Esophagus squamous epithelium (tissue), 5 donors: ENCODE measurements around the gene TMA7. TPM values are rescaled to one million over a fixed set of nuclear protein-coding genes. Genes with fewer than 3 reads are reported as not detected.
A peak's percentile ranks its signal among the peaks of the same experiment; 100 is the strongest.

Experiments used
- DNase-seq: peaks from one replicate; lab custom pipeline; 2025; lab: John Stamatoyannopoulos, UW
- H3K27ac ChIP-seq, 4 donors: fragments of 200-600 bp; sonication (generic); one replicate each; pipeline ENCODE4 v1.5.1; 2016 to 2019; ENCODE audit warnings: mild to moderate bottlenecking in 1 of 4
- H3K27me3 ChIP-seq, 4 donors: fragments of 200-600 bp; sonication (generic); 1 replicate in 3 of 4; 2 replicates in 1 of 4; pipeline versions ENCODE4 v1.5.1 to v1.6.0; 2017 to 2021; ENCODE audit warnings: antibody characterized with exemption in 1 of 4
- H3K36me3 ChIP-seq, 3 donors: fragments of 200-600 bp; sonication (generic); one replicate each; pipeline ENCODE4 v1.5.1; 2016 to 2019
- H3K4me1 ChIP-seq, 3 donors: fragments of 200-600 bp; sonication (generic); one replicate each; pipeline ENCODE4 v1.5.1; 2017 to 2019
- H3K4me3 ChIP-seq, 4 donors: fragments of 200-600 bp; sonication (generic); 1 replicate in 3 of 4; 2 replicates in 1 of 4; pipeline ENCODE4 v1.5.1; 2016 to 2019; ENCODE audit warnings: mild to moderate bottlenecking in 2 of 4, moderate library complexity in 1 of 4
- H3K9me3 ChIP-seq, 3 donors: fragments of 200-600 bp; sonication (generic); one replicate each; pipeline ENCODE4 v1.5.1; 2016 to 2019
- CTCF ChIP-seq, 6 experiments: fragments of 450-650 bp in 4 of 6; fragments of 200-600 bp in 2 of 6; sonication (generic) in 2 of 6; IDR thresholded peaks; one replicate each; pipeline ENCODE4 v1.5.1; 2016 to 2019; ENCODE audit warnings: antibody characterized with exemption in 6 of 6, mild to moderate bottlenecking in 4 of 6, moderate library complexity in 4 of 6
- POLR2A ChIP-seq, 4 donors: fragments of 450-650 bp; IDR thresholded peaks; one replicate each; pipeline ENCODE4 v1.6.1; 2017; ENCODE audit warnings: antibody characterized with exemption in 4 of 4, mild to moderate bottlenecking in 4 of 4, moderate library complexity in 3 of 4
- WGBS, 2 donors: methylation state at CpG; one replicate each; pipeline ENCODE4 v1.1.5; 2018; 5-methylcytosine and 5-hydroxymethylcytosine counted together
- intact Hi-C: fragments of 100-400 bp; cut with DNase I; formaldehyde crosslinking; loops from one replicate; pipeline ENCODE4 v1.15.0; 2022
- total RNA-seq, 4 donors: library from RNA; depleted of rRNA; stranded (reverse); fragments of >200 nt; gene quantifications; one replicate each; pipeline ENCODE4 v1.1.0, GENCODE V29; 2016
- donor health status: DM: yes; HTN: yes; CAD: no.

The TMA7 gene
- total RNA-seq, 4 donors from 2014 or later = 293 to 431 (median 357) TPM

GRCh38 chr3:48413086-48413485 is 27.0 kb upstream of the TMA7 start:
- no peak for DNase-seq
- Histone ChIP-seq H3K9me3 (no peaks in the 10 kb centered on the region), H3K4me3 (no peak overlapping the region), H3K36me3 (peaks cover 76 to 99% (median 78%) of the 10 kb centered on the region in 3 donors), H3K27me3 (no peaks in the 10 kb centered on the region), H3K27ac (peak overlapping the region; percentile 41 to 69 (median 52)), H3K4me1 (peaks cover 17 to 45% (median 20%) of the 10 kb centered on the region in 3 donors)
- no peak for TF ChIP-seq POLR2A (IDR thresholded peaks at IDR 0.05)
- no peak for TF ChIP-seq CTCF (IDR thresholded peaks at IDR 0.05)
- intact Hi-C loops = no loop called here
- WGBS, 2 donors = 25 to 49% methylated on average over 5 to 7 of the region's 8 CpGs

DNA sequence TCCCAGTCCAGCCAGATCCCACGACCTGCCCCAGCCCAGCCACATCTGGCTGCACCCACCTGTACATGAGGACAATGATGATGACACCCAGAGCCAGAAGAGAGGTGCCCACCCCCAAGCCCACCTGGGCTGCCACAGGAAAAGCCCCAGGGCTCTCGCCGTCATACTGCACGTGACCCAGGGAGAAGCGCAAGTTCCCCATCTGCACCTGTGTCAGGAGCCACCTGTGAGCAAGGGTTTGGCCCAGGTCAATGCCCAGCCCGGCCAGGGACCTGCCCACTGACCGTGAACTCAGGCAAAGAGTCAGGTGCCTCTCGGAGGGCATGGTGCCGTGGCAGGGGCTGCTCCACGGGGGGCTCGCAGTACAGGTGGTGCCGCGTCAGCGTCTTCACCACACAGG is 26.4 kb upstream of the TMA7 start:
- Histone ChIP-seq H3K4me3 (no peak overlapping the region), H3K4me1 (peaks cover 17 to 45% (median 20%) of the 10 kb centered on the region in 3 donors), H3K27ac (peak overlapping the region; percentile 41 to 69 (median 52)), H3K27me3 (no peaks in the 10 kb centered on the region), H3K36me3 (peaks cover 77 to 99% (median 79%) of the 10 kb centered on the region in 3 donors), H3K9me3 (no peaks in the 10 kb centered on the region)
- TF ChIP-seq CTCF (IDR thresholded peaks at IDR 0.05) (no peak), POLR2A (IDR thresholded peaks at IDR 0.05) (no peak)
- no peak for DNase-seq
- intact Hi-C loops = no loop called here
- WGBS, 2 donors = 0 to 82% methylated on average over 1 to 8 of the region's 14 CpGs

DNA sequence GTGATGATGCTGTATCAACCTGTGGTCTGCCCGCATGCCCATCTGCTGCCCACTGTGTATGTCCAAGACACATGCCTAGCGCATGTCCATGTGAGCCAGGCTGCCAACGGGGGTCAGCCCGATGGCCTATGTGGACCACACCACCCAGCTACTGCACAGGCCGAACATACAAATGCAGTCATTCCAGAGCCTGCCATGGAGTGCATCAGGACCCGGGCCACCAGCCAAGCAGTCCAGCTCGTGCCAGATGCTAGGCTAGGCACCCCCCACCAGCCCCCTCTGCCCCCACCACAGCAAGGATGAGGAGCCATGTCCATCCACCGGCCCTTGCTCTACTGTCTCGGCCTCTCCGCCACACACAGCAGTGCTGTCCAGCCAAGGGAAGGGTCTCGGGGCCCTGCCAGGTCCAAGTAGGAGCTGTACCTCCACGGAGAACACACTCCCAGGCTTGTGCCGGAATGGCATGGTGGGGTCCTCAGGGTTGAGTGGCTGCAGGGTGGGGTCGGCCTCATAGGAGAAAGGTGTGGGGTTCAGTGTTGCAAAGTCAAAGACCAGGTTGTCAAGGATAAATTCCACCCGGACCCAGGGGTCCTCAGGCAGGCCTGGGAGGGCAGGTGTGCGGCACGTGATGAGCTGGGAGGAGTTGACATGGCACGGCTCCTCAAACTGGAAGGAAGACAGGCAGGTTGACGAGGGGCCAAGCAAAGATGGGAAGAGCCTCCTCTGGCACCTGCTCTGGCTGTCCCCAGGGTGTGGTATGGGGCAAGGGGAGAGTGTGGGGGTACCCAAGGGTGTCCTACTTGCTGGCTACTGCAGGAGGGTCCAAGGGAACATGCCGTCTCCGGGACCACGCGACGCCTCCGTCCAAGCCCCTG is 25.4 kb upstream of the TMA7 start:
- TF ChIP-seq POLR2A (IDR thresholded peaks at IDR 0.05) (no peak), CTCF (IDR thresholded peaks at IDR 0.05) (no peak)
- Histone ChIP-seq H3K4me1 (peaks cover 17 to 45% (median 20%) of the 10 kb centered on the region in 3 donors), H3K4me3 (no peak overlapping the region), H3K9me3 (no peaks in the 10 kb centered on the region), H3K27ac (peak overlapping the region; percentile 9 to 69 (median 46)), H3K27me3 (no peaks in the 10 kb centered on the region), H3K36me3 (peaks cover 75 to 99% (median 78%) of the 10 kb centered on the region in 3 donors)
- intact Hi-C loops = no loop called here
- 79 to 80% methylated on average over 9 to 14 of the region's 25 CpGs for WGBS, 2 donors
- no peak for DNase-seq

DNA sequence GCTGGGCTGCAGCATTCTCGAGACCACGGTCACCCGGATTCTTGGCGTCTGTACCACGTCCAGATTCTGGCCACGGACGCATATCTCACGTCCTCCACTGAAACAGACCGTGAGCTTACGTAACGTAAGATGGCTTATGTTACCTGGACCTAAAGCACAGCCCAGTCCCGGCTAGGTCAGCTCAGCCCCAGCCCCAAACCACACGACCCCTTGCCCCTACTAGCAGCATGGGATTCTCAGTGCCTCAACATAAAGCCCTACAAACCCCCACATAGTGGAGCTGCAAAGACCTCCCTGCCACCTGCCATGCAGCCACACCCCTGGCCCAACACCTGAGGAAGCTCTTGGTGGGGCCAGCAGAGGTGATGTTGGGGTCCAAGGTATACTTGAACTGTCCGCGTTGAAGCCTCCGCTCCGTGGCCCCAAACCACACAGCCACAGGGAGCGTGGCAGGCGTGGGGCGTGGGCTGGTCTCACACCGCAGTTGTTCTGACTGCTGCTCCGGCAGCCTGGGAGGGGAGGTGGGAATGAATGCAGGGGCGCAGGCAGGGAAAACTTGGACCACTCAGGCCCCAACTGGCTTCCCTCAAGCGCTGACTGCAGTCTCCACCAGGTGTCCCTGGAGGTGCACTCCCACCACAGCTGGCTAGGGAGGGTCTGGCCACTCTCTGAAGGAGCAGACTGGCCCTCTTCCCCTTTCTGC is 24.7 kb upstream of the TMA7 start:
- TF ChIP-seq CTCF (IDR thresholded peaks at IDR 0.05) (no peak), POLR2A (IDR thresholded peaks at IDR 0.05) (no peak)
- no peak for DNase-seq
- peak overlapping the region in 2 of 4 donors; percentile 51 to 69 for H3K27ac ChIP-seq

More for the DNA sequence above, 24.7 kb upstream of the TMA7 start:
- no peaks in the 10 kb centered on the region for H3K9me3 ChIP-seq
- H3K4me3 ChIP-seq = no peak overlapping the region
- WGBS, 2 donors = 82 to 92% methylated on average over 12 to 15 of the region's 24 CpGs
- intact Hi-C loops = no loop called here
- H3K27me3 ChIP-seq = no peaks in the 10 kb centered on the region
- H3K36me3 ChIP-seq = peaks cover 72 to 99% (median 78%) of the 10 kb centered on the region in 3 donors
- H3K4me1 ChIP-seq = peaks cover 17 to 45% (median 20%) of the 10 kb centered on the region in 3 donors
